ENCODE results near the gene B4GALT3.

Gene B4GALT3

DNA sequence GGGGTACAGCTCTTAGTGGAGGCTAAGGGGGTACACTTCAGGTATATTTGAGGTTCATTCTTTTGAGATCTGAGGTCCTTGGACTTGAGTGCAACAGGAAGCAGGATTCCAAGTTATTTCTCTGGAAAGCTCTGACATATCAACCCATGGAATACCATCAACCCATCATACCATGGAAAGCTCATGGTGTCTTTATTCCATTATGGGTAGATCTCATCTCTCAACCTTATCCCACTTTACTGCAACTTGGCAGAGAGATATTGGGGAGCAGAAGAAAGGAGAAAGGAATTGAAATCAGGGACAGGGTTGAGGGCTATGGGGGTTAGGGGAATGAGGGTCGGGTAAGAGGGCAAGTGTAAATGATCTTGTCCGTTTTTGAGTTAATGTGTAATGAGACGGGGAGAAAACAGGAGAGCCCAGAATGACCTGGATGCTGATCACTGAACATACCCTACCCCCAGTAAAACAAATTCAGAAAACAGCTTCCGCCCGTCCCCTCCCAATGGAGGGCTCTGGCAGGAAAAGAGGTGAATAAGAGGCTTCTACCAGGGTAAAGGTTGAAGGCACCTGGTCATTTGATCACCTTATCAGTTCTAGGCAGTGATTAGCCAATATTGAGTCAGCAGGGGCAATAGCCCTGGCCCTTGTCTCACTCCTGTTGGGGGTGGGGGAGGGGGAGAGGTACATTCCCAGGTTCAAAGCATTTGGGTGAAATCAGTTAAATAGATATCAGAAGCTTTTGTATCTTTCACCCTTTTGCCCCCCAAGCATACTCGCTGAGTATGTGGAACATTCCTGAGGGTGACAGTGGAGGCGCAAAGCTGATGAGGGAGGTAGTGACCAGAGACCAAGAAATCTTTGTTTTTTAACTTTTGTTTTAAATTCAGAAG, 46.7 kb upstream of the B4GALT3 start:
- DNase-seq (ENCODE audit: extremely low read depth, low read depth): no peak
- H3K4me3 ChIP-seq (replicated peaks; ENCODE audit: low read depth, low read length): no peak overlapping the region
- TF ChIP-seq, protein P1, sequence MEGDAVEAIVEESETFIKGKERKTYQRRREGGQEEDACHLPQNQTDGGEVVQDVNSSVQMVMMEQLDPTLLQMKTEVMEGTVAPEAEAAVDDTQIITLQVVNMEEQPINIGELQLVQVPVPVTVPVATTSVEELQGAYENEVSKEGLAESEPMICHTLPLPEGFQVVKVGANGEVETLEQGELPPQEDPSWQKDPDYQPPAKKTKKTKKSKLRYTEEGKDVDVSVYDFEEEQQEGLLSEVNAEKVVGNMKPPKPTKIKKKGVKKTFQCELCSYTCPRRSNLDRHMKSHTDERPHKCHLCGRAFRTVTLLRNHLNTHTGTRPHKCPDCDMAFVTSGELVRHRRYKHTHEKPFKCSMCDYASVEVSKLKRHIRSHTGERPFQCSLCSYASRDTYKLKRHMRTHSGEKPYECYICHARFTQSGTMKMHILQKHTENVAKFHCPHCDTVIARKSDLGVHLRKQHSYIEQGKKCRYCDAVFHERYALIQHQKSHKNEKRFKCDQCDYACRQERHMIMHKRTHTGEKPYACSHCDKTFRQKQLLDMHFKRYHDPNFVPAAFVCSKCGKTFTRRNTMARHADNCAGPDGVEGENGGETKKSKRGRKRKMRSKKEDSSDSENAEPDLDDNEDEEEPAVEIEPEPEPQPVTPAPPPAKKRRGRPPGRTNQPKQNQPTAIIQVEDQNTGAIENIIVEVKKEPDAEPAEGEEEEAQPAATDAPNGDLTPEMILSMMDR (IDR thresholded peaks at IDR 0.05; ENCODE audit: low read depth, low read length, missing control alignments): no peak

DNA sequence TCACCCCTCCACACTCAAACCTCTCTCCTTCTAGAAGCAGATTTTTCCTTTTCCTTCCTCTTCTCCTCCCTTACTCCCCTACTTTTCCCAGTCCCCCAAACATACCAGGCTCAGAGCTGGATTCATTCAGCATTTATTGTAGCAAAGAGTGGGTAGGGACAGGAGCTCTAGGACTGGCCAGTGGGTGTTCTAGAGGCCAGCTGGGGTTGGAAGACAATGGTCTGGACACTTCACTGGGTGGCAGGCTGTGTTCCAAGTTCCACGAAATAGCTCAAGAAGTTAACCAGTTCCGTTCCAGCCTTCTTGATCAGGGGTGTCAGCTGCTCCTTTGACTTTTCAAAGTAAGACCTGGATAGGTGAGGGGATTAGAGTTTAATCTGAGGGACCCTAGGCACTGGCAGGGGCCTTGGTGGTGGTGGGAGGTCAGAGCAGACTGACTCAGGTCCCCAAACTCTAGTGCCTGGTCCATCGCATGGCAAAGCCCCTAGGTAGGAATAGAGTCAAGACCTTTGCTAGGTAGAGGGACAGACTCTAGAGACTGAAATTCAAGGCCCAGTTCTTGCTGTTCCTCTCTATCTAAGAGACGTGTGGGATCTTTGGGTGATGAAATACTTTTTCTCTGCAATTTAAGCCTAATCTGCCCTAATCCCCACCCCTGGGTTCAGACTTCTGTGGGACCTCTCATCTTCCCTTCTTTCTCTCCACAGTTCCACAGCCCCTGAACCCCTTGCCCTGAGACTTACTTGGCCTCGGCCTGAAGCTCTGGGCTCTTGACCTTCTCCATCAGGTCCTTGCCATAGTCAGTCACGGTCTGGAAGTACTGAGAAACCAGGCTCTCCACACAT, 45.1 kb upstream of the B4GALT3 start:
- no peak overlapping the region for H3K4me3 ChIP-seq (replicated peaks; ENCODE audit: low read depth, low read length)
- no peak for DNase-seq (ENCODE audit: extremely low read depth, low read depth)
- TF ChIP-seq, protein P1 (IDR thresholded peaks at IDR 0.05; ENCODE audit: low read depth, low read length, missing control alignments): no peak

DNA sequence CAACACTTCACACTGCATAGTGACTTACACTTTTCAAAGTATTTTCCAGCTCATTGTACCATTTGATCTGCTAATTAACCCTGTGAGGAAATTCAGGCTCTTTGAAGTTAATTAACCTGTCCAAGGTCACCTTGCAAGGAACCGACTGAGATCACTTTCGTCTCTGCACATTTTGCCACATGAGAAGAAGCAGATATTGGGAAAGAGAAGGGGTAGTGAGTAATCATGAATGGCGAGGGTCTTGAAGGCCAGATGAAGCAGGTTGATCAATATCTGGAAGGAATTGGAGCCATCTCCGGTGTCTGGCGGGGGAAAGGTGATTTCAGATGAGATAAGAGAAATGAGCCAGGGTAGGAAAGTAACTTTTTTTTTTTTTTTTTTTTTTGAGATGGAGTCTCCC, 42.7 kb upstream of the B4GALT3 start:
- DNase-seq (ENCODE audit: extremely low read depth, low read depth): no peak
- TF ChIP-seq, protein P1 (IDR thresholded peaks at IDR 0.05; ENCODE audit: low read depth, low read length, missing control alignments): no peak
- no peak overlapping the region for H3K4me3 ChIP-seq (replicated peaks; ENCODE audit: low read depth, low read length)

DNA sequence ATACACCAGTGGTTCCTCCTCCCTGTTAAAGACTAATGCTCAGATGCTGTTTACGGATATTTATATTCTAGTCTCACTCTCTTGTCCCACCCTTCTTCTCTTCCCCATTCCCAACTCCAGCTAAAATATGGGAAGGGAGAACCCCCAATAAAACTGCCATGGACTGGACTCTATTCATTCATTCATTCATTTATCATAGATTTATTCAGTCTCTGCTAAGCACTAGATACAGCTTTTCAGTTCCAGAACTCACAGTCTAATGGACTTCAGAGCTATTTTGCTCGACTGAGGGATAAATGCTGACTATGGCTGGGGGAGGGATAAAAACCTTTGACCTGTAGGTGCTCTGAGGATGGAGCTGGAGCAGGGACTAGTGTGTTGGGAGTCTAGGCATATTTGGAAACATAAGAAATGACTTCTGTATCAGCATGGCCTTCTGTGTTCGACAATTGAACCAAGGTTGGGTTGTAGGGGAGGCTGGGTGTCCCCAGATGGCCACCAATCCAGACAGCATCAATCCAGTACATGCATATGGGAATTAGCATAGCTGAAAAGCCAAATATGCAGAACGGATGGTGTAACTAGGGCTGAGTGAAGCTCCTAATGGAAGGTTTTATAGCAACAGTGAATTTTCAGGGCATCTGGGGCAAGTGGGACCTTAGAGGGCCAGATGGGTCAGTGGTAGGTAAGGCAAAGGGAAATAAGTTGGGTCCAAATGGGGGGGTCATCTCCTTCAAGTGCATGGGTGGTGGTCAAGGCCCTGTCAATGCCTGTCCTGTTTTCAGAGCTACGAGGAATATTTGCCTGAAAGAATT, 42.0 kb upstream of the B4GALT3 start:
- DNase-seq (ENCODE audit: extremely low read depth, low read depth): no peak
- TF ChIP-seq, protein P1 (IDR thresholded peaks at IDR 0.05; ENCODE audit: low read depth, low read length, missing control alignments): no peak
- no peak overlapping the region for H3K4me3 ChIP-seq (replicated peaks; ENCODE audit: low read depth, low read length)

DNA sequence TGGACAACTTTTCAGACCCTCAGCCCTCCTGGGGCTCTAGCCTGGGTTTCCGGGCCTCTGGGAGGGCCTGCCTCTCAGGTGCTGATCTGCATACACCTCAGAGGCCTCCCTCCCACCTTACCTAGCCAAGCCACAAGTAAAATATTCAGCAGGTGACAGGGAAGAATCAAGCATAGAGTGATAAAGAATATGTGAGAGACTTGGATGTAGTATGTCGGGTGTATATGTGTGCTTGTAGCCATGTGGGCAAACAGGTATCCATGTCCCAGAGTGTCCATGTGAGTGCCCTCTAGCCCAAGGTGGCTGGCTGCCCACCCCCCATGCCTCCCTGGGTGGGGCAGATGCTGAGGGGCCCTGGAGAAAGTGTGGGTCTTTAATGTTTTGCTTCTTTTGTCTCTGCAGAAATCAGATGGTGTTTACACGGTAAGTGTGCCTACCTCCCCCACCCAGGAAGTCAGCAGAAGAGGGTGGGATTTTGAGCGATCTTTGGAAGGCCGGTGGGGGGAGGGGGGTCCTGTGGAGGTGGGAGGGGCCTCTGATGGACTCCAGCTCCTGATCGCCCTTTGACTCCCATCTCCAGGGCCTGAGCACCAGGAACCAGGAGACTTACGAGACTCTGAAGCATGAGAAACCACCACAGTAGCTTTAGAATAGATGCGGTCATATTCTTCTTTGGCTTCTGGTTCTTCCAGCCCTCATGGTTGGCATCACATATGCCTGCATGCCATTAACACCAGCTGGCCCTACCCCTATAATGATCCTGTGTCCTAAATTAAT, 41.2 kb upstream of the B4GALT3 start:
- H3K4me3 ChIP-seq (replicated peaks; ENCODE audit: low read depth, low read length): no peak overlapping the region
- TF ChIP-seq, protein P1 (IDR thresholded peaks at IDR 0.05; ENCODE audit: low read depth, low read length, missing control alignments): no peak
- no peak for DNase-seq (ENCODE audit: extremely low read depth, low read depth)

DNA sequence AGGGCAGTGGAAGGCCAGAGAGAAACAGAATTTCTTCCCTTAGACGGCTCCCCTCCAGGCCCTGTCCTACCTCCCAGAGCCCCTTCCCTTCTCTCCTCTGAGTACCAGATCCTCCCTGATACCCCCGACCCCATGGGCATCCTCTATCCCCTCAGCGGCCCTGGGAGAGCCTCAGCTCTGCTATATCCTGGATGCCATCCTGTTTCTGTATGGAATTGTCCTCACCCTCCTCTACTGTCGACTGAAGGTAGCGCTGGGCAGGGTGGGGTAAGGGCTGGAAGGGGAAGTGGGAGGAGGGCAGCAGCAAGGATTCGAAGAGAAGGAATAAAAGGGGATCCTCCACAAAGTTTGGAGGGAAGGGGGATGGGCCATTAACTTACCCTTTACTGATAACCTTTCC, 40.5 kb upstream of the B4GALT3 start:
- no peak overlapping the region for H3K4me3 ChIP-seq (replicated peaks; ENCODE audit: low read depth, low read length)
- TF ChIP-seq, protein P1 (IDR thresholded peaks at IDR 0.05; ENCODE audit: low read depth, low read length, missing control alignments): no peak
- no peak for DNase-seq (ENCODE audit: extremely low read depth, low read depth)
